HEK293 (cell line): ENCODE results near the gene TMEM270.

Experiments used
- BCL11A ChIP-seq: fragments of 450-650 bp; formaldehyde crosslinking; IDR thresholded peaks from 2 replicates; pipeline ENCODE4 v1.5.1; 2016; ENCODE audit warnings: low read depth, missing biosample characterization, missing genetic modification characterization
- FEZF1 ChIP-seq: fragments of 450-650 bp; formaldehyde crosslinking; IDR thresholded peaks from 2 replicates; pipeline ENCODE4 v1.5.1; 2016; ENCODE audit warnings: missing biosample characterization, missing genetic modification characterization
- KLF10 ChIP-seq: fragments of 450-650 bp; IDR thresholded peaks from 2 replicates; pipeline ENCODE4 v1.5.1; 2018; ENCODE audit warnings: missing biosample characterization, mild to moderate bottlenecking, missing genetic modification characterization
- KLF9 ChIP-seq: fragments of 450-650 bp; formaldehyde crosslinking; IDR thresholded peaks from 2 replicates; pipeline ENCODE4 v1.5.1; 2016; ENCODE audit warnings: missing biosample characterization, missing genetic modification characterization, low read depth
- SCRT2 ChIP-seq: fragments of 450-650 bp; formaldehyde crosslinking; IDR thresholded peaks from 2 replicates; pipeline ENCODE4 v1.5.1; 2016; ENCODE audit warnings: missing biosample characterization, missing genetic modification characterization
- TCF7L2 ChIP-seq: IDR thresholded peaks from 2 replicates; pipeline ENCODE4 v1.6.1; 2011; ENCODE audit warnings: low read depth, mild to moderate bottlenecking, inconsistent platforms, low read length, moderate library complexity, borderline replicate concordance
- TRIM28 ChIP-seq: IDR thresholded peaks from 2 replicates; pipeline ENCODE4 v1.6.1; 2011; ENCODE audit warnings: low read length, control low read depth, borderline replicate concordance
- ZBTB20 ChIP-seq: fragments of 450-650 bp; formaldehyde crosslinking; IDR thresholded peaks from 2 replicates; pipeline ENCODE4 v1.5.1; 2016; ENCODE audit warnings: missing biosample characterization, missing genetic modification characterization
- ZBTB21 ChIP-seq: fragments of 450-650 bp; formaldehyde crosslinking; IDR thresholded peaks from 2 replicates; pipeline ENCODE4 v1.5.1; 2017; ENCODE audit warnings: missing biosample characterization, missing genetic modification characterization
- ZFP37 ChIP-seq: fragments of 450-650 bp; formaldehyde crosslinking; IDR thresholded peaks from 2 replicates; pipeline ENCODE4 v1.5.1; 2016; ENCODE audit warnings: missing biosample characterization, missing genetic modification characterization
- ZNF140 ChIP-seq: fragments of 450-650 bp; formaldehyde crosslinking; IDR thresholded peaks from 2 replicates; pipeline ENCODE4 v1.5.1; 2016; ENCODE audit warnings: missing biosample characterization, missing genetic modification characterization
- ZNF2 ChIP-seq: fragments of 450-650 bp; formaldehyde crosslinking; IDR thresholded peaks from 2 replicates; pipeline ENCODE4 v1.5.1; 2016; ENCODE audit warnings: missing biosample characterization, missing genetic modification characterization
- ZNF211 ChIP-seq: fragments of 450-650 bp; formaldehyde crosslinking; IDR thresholded peaks from 2 replicates; pipeline ENCODE4 v1.5.1; 2016; ENCODE audit warnings: low read depth, missing biosample characterization, missing genetic modification characterization
- ZNF394 ChIP-seq: fragments of 450-650 bp; formaldehyde crosslinking; IDR thresholded peaks from 2 replicates; pipeline ENCODE4 v1.5.1; 2016; ENCODE audit warnings: missing biosample characterization, missing genetic modification characterization, mild to moderate bottlenecking, moderate library complexity, borderline replicate concordance
- ZNF510 ChIP-seq: fragments of 450-650 bp; formaldehyde crosslinking; IDR thresholded peaks from 2 replicates; pipeline ENCODE4 v1.5.1; 2018; ENCODE audit warnings: mild to moderate bottlenecking, missing genetic modification characterization, missing biosample characterization; ENCODE audit not compliant: insufficient replicate concordance
- ZNF530 ChIP-seq: fragments of 450-650 bp; formaldehyde crosslinking; IDR thresholded peaks from 2 replicates; pipeline ENCODE4 v1.5.1; 2016; ENCODE audit warnings: low read depth, missing biosample characterization, missing genetic modification characterization
- ZNF549 ChIP-seq: fragments of 450-650 bp; IDR thresholded peaks from 2 replicates; pipeline ENCODE4 v1.5.1; 2018; ENCODE audit warnings: missing biosample characterization, missing genetic modification characterization, mild to moderate bottlenecking, inconsistent platforms, moderate library complexity
- ZNF560 ChIP-seq: fragments of 450-650 bp; formaldehyde crosslinking; IDR thresholded peaks from 2 replicates; pipeline ENCODE4 v1.5.1; 2017; ENCODE audit warnings: missing biosample characterization, missing genetic modification characterization, borderline replicate concordance
- ZNF585B ChIP-seq: fragments of 450-650 bp; formaldehyde crosslinking; IDR thresholded peaks from 2 replicates; pipeline ENCODE4 v1.5.1; 2016; ENCODE audit warnings: missing biosample characterization, missing genetic modification characterization
- ZNF654 ChIP-seq: fragments of 450-650 bp; formaldehyde crosslinking; IDR thresholded peaks from 2 replicates; pipeline ENCODE4 v1.5.1; 2016; ENCODE audit warnings: low read depth, missing biosample characterization, missing genetic modification characterization
- ZNF658 ChIP-seq: fragments of 450-650 bp; formaldehyde crosslinking; IDR thresholded peaks from 2 replicates; pipeline ENCODE4; 2016; ENCODE audit warnings: missing biosample characterization, missing genetic modification characterization
- ZNF660 ChIP-seq: fragments of 450-650 bp; IDR thresholded peaks from 2 replicates; pipeline ENCODE4 v1.5.1; 2018; ENCODE audit warnings: missing biosample characterization, mild to moderate bottlenecking, missing genetic modification characterization
- TF ChIP-seq, protein P1 (sequence below): fragments of 450-650 bp; formaldehyde crosslinking; conservative IDR thresholded peaks from 2 replicates; pipeline ENCODE4 v1.5.1; 2016; ENCODE audit warnings: low read depth, missing biosample characterization, missing genetic modification characterization
- TF ChIP-seq, protein P2 (sequence below): fragments of 450-650 bp; formaldehyde crosslinking; IDR thresholded peaks from 2 replicates; pipeline ENCODE4 v1.5.1; 2016; ENCODE audit warnings: missing biosample characterization, missing genetic modification characterization
- TF ChIP-seq, protein P3 (sequence below): fragments of 450-650 bp; formaldehyde crosslinking; IDR thresholded peaks from 2 replicates; pipeline ENCODE4 v1.5.0; 2017; ENCODE audit warnings: missing biosample characterization, missing genetic modification characterization, borderline replicate concordance
- TF ChIP-seq, protein P4 (sequence below): fragments of 450-650 bp; formaldehyde crosslinking; IDR thresholded peaks from 2 replicates; pipeline ENCODE4 v1.5.1; 2016; ENCODE audit warnings: missing biosample characterization, missing genetic modification characterization
- TF ChIP-seq, protein P5 (sequence below): fragments of 450-650 bp; formaldehyde crosslinking; IDR thresholded peaks from 2 replicates; pipeline ENCODE4 v1.5.1; 2016; ENCODE audit warnings: missing biosample characterization, missing genetic modification characterization

The TMEM270 gene

DNA sequence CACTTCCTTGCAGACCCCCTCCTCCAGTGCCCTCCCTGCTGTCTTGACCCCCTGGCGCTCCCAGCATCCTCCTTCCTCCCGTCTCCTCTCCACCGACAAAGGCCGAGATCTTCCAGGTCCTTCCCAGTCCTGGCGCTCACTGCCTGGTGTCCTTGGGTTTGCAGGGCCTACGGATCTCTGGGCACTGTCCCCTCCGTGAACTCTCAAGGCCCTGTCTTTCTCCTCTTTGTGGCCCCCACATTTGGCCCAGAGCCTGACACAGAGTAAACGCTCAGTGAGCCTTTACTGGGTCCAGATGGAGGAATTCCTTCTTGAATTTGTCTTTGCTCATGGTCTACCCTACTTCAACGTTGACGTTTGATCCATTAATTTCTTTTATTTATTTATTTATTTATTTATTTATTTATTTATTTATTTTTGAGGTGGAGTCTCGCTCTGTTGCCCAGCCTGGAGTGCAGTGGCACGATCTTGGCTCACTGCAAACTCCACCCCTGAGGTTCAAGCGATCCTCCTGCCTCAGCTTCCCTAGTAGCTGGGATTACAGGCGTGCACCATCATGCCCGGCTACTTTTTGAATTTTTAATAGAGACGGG, 29.7 kb downstream of the TMEM270 start (continued):
- no peak for TF ChIP-seq KLF10 (tag by site-specific recombination)
- TF ChIP-seq BCL11A (tag by site-specific recombination), result no peak
- peak; percentile 22; the same call in 1 of the 2 replicates for TF ChIP-seq ZNF654 (tag by site-specific recombination)
- no peak for TF ChIP-seq ZNF660
- TF ChIP-seq SCRT2 (tag by site-specific recombination), result no peak
- TF ChIP-seq, protein P1, sequence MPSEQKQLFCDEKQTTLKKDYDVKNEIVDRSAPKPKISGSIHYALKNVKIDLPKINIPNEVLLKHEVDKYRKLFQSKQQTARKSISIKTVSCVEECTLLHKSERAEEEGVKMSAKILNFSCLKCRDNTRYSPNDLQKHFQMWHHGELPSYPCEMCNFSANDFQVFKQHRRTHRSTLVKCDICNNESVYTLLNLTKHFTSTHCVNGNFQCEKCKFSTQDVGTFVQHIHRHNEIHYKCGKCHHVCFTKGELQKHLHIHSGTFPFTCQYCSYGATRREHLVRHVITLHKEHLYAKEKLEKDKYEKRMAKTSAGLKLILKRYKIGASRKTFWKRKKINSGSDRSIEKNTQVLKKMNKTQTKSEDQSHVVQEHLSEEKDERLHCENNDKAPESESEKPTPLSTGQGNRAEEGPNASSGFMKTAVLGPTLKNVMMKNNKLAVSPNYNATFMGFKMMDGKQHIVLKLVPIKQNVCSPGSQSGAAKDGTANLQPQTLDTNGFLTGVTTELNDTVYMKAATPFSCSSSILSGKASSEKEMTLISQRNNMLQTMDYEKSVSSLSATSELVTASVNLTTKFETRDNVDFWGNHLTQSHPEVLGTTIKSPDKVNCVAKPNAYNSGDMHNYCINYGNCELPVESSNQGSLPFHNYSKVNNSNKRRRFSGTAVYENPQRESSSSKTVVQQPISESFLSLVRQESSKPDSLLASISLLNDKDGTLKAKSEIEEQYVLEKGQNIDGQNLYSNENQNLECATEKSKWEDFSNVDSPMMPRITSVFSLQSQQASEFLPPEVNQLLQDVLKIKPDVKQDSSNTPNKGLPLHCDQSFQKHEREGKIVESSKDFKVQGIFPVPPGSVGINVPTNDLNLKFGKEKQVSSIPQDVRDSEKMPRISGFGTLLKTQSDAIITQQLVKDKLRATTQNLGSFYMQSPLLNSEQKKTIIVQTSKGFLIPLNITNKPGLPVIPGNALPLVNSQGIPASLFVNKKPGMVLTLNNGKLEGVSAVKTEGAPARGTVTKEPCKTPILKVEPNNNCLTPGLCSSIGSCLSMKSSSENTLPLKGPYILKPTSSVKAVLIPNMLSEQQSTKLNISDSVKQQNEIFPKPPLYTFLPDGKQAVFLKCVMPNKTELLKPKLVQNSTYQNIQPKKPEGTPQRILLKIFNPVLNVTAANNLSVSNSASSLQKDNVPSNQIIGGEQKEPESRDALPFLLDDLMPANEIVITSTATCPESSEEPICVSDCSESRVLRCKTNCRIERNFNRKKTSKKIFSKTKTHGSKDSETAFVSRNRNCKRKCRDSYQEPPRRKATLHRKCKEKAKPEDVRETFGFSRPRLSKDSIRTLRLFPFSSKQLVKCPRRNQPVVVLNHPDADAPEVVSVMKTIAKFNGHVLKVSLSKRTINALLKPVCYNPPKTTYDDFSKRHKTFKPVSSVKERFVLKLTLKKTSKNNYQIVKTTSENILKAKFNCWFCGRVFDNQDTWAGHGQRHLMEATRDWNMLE (tag by site-specific recombination), result peak; percentile 84
- TF ChIP-seq ZNF140 (tag by site-specific recombination), result 0 out of 2 replicates have a peak, but pooled peaks have one; percentile 56
- no peak for TF ChIP-seq TCF7L2
- TF ChIP-seq FEZF1 (tag by site-specific recombination), result no peak
- no peak for TF ChIP-seq ZBTB20 (tag by site-specific recombination)
- no peak for TF ChIP-seq ZFP37 (tag by site-specific recombination)
- TF ChIP-seq ZNF510, result no peak
- TF ChIP-seq, protein P2, sequence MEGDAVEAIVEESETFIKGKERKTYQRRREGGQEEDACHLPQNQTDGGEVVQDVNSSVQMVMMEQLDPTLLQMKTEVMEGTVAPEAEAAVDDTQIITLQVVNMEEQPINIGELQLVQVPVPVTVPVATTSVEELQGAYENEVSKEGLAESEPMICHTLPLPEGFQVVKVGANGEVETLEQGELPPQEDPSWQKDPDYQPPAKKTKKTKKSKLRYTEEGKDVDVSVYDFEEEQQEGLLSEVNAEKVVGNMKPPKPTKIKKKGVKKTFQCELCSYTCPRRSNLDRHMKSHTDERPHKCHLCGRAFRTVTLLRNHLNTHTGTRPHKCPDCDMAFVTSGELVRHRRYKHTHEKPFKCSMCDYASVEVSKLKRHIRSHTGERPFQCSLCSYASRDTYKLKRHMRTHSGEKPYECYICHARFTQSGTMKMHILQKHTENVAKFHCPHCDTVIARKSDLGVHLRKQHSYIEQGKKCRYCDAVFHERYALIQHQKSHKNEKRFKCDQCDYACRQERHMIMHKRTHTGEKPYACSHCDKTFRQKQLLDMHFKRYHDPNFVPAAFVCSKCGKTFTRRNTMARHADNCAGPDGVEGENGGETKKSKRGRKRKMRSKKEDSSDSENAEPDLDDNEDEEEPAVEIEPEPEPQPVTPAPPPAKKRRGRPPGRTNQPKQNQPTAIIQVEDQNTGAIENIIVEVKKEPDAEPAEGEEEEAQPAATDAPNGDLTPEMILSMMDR (tag by site-specific recombination), result no peak
- TF ChIP-seq, protein P3, sequence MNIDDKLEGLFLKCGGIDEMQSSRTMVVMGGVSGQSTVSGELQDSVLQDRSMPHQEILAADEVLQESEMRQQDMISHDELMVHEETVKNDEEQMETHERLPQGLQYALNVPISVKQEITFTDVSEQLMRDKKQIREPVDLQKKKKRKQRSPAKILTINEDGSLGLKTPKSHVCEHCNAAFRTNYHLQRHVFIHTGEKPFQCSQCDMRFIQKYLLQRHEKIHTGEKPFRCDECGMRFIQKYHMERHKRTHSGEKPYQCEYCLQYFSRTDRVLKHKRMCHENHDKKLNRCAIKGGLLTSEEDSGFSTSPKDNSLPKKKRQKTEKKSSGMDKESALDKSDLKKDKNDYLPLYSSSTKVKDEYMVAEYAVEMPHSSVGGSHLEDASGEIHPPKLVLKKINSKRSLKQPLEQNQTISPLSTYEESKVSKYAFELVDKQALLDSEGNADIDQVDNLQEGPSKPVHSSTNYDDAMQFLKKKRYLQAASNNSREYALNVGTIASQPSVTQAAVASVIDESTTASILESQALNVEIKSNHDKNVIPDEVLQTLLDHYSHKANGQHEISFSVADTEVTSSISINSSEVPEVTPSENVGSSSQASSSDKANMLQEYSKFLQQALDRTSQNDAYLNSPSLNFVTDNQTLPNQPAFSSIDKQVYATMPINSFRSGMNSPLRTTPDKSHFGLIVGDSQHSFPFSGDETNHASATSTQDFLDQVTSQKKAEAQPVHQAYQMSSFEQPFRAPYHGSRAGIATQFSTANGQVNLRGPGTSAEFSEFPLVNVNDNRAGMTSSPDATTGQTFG (tag by site-specific recombination), result no peak
- peak; percentile 39; the same call in 1 of the 2 replicates for TF ChIP-seq ZBTB21 (tag by site-specific recombination)
- TF ChIP-seq ZNF2 (tag by site-specific recombination), result no peak
- TF ChIP-seq, protein P4, sequence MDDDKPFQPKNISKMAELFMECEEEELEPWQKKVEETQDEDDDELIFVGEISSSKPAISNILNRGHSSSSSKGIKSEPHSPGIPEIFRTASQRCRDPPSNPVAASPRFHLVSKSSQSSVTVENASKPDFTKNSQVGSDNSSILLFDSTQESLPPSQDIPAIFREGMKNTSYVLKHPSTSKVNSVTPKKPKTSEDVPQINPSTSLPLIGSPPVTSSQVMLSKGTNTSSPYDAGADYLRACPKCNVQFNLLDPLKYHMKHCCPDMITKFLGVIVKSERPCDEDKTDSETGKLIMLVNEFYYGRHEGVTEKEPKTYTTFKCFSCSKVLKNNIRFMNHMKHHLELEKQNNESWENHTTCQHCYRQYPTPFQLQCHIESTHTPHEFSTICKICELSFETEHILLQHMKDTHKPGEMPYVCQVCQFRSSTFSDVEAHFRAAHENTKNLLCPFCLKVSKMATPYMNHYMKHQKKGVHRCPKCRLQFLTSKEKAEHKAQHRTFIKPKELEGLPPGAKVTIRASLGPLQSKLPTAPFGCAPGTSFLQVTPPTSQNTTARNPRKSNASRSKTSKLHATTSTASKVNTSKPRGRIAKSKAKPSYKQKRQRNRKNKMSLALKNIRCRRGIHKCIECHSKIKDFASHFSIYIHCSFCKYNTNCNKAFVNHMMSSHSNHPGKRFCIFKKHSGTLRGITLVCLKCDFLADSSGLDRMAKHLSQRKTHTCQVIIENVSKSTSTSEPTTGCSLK, result no peak
- TF ChIP-seq ZNF560 (tag by site-specific recombination), result no peak
- TF ChIP-seq ZNF530, result no peak
- no peak for TF ChIP-seq ZNF585B
- TF ChIP-seq ZNF211 (tag by site-specific recombination), result no peak
- TF ChIP-seq ZNF549 (tag by site-specific recombination), result no peak
- no peak for TF ChIP-seq KLF9 (tag by site-specific recombination)
- no peak for TF ChIP-seq TRIM28
- peak; percentile 90; the same call in 1 of the 2 replicates for TF ChIP-seq ZNF394 (tag by site-specific recombination)
- no peak for TF ChIP-seq ZNF658 (tag by site-specific recombination)
- TF ChIP-seq, protein P5, sequence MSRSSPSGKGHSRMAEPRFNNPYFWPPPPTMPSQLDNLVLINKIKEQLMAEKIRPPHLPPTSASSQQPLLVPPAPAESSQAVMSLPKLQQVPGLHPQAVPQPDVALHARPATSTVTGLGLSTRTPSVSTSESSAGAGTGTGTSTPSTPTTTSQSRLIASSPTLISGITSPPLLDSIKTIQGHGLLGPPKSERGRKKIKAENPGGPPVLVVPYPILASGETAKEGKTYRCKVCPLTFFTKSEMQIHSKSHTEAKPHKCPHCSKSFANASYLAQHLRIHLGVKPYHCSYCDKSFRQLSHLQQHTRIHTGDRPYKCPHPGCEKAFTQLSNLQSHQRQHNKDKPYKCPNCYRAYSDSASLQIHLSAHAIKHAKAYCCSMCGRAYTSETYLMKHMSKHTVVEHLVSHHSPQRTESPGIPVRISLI (tag by site-specific recombination), result no peak
